ENCODE data around the gene LHX5.

Gene LHX5

DNA sequence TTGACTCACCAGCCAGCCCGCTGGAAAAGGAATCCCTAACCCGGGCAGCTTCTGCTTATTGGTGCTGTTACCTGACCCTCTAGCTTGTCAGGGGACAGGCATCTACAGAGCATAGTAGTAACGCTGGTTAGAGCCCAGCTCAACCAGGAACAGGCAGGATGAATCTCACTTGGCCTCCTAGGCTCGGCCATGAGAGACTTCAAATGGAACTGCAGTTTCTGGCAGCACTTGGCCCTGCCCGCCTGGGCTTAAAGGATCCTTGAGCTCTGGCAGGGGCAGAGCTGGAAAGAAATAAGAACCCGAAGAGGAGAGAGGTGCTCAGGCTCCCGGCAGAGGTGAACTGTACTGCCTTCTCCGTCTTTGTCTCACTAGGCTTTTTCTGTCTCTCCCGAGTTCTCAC is 2.3 kb upstream of the LHX5 start:
- no peak for DNase-seq (ENCODE audit: low read depth)
- no peak overlapping the region for H3K4me3 ChIP-seq (ENCODE audit: low read depth, low read length)
- TF ChIP-seq, protein P1, sequence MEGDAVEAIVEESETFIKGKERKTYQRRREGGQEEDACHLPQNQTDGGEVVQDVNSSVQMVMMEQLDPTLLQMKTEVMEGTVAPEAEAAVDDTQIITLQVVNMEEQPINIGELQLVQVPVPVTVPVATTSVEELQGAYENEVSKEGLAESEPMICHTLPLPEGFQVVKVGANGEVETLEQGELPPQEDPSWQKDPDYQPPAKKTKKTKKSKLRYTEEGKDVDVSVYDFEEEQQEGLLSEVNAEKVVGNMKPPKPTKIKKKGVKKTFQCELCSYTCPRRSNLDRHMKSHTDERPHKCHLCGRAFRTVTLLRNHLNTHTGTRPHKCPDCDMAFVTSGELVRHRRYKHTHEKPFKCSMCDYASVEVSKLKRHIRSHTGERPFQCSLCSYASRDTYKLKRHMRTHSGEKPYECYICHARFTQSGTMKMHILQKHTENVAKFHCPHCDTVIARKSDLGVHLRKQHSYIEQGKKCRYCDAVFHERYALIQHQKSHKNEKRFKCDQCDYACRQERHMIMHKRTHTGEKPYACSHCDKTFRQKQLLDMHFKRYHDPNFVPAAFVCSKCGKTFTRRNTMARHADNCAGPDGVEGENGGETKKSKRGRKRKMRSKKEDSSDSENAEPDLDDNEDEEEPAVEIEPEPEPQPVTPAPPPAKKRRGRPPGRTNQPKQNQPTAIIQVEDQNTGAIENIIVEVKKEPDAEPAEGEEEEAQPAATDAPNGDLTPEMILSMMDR (IDR thresholded peaks at IDR 0.05; ENCODE audit: control insufficient read depth, extremely low read depth, insufficient read depth) = no peak

DNA sequence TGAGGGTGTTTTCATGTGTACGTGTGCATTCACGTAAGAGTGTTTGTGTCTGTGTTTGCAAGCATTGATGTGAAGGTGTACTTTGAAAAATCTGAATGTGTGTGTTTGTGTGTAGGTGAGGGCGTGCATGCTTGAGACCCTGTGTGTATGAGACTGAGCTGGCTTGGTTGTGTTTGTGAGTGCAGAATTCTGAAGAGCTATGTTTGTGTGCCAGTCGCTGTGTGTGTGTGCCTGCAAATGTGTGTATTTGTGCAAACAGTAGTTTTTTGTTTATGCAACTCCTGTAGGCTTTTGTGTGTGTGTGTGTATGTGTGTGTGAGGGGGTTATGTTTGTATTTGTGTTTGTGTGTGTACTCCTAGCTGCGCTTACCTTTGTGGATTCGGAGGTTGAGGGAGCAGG is 1.7 kb upstream of the LHX5 start:
- DNase-seq (ENCODE audit: low read depth) = no peak
- TF ChIP-seq, protein P1 (IDR thresholded peaks at IDR 0.05; ENCODE audit: control insufficient read depth, extremely low read depth, insufficient read depth) = no peak
- H3K4me3 ChIP-seq (ENCODE audit: low read depth, low read length) = no peak overlapping the region

DNA sequence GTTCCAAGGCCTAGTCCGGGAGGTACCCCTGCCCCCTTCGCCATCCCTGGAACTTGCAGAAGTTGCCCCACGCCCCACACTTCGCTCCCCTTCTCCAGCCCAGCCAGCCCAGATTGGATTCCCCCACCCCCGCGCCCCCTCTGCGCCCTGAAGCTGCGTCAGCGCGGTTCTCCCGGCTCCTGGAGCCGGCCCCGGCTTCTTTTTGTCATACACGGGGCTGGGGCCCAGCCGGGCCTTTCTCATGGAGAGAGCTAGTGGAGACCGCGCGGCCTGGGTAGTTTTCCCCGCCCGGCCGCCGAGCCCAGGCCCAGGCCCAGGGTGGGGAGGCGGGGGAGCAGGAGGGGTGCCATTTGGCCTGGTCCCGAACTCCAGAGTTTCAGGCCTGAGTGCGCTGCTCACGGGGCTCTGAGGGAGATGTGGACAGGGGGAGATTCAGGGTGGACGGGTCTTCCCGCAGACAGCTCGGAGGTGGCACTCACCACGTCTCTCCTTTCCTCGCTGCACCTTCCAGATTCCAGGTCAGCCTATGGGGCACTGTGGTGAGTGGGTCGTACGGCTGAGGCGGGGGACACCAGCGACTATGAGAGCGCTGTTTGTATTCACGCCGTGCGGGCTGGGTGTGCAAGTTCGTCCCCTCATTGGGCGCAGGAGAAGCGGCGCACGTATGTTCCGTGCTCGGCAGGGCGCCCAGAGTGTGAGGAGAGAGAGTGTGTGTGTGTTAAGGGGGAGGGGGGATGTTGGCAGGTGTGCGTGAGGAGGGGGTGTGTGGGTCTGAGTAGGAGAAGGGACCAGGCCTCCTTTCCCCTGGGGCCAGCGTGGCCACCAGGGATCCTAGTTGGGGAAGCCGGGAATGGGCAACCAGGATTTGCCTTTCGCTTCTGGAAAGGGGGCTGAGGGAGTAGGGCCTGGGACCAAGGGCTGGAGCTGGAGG is 785 bp upstream of the LHX5 start:
- TF ChIP-seq, protein P1 (IDR thresholded peaks at IDR 0.05; ENCODE audit: control insufficient read depth, extremely low read depth, insufficient read depth) = no peak
- no peak overlapping the region for H3K4me3 ChIP-seq (ENCODE audit: low read depth, low read length)
- no peak for DNase-seq (ENCODE audit: low read depth)

DNA sequence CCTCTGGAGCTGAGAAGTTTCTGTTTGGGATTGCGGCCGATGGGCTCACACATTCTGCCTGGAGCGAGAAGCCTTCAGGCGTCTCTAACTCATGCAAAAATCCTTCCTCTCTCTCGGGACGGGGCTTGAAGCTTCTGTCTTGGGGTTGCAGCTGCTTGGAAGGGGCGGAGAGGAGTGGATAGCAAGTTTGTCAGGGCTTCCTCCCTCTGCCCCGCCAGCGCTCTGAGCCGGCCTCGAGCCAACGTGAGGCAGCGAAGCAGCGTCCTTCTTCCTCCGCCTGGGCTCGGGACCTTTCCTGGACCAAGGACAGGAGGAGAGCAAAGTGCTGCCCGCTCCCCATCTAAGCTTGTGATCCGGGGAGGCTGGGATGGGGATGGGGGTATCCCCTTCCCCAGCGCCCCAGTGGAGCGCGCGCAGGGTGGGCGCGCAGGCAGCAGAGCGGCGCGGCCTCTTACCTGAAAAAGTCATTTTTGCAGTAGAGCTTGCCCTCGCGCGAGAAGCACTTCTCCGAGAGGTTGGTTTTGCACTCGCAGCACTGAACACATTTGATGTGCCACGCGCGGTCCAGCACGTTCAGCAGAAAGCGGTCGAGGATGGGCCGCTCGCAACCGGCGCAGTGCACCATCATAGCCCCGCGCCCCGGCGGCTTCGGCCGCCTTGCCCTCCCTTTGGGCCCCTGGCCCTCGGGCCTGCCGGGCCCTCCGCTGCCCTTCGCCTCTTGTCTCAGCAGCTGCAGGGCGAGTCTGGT is 626 bp downstream of the LHX5 start:
- no peak overlapping the region for H3K4me3 ChIP-seq (ENCODE audit: low read depth, low read length)
- no peak for DNase-seq (ENCODE audit: low read depth)
- TF ChIP-seq, protein P1 (IDR thresholded peaks at IDR 0.05; ENCODE audit: control insufficient read depth, extremely low read depth, insufficient read depth) = no peak

DNA sequence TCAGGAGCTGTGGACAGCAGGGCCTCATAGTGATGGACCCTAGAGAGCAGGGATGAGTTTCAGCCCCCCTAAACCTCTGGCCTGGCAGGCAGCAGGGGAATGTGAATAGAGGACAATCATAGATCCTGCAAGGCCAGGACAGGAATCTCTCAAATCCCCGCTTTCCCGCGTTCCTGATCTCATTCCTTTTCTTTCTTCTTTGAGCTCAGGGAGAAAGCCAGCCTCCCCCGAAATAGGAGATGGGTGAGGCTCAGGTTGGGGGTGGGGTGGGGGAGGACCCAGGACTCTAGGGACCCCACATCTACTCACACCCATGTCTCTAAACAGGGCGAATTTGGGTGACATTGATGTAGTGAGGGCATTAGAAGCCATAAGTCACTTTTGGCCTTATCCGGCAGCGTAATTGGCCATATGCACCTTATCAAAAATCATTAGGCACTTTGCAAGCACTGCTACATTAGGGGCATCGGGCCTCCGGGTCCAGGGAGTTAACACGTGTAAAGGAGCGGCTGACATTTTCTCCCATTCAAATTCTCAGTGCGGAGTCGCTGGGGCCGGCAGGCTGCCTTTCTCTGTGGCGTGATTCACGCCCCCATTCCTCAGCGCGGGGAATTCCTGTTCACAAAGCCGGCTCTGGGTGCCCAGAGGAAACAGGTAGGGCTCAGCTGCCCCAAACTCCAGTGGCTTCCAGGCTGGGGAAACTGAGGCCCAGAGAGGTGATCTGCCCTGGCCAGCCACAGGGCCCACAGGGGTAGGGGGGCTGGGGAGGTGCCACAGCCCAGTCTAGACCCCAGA is 1.5 kb downstream of the LHX5 start:
- TF ChIP-seq, protein P1 (IDR thresholded peaks at IDR 0.05; ENCODE audit: control insufficient read depth, extremely low read depth, insufficient read depth) = no peak
- no peak overlapping the region for H3K4me3 ChIP-seq (ENCODE audit: low read depth, low read length)
- no peak for DNase-seq (ENCODE audit: low read depth)

DNA sequence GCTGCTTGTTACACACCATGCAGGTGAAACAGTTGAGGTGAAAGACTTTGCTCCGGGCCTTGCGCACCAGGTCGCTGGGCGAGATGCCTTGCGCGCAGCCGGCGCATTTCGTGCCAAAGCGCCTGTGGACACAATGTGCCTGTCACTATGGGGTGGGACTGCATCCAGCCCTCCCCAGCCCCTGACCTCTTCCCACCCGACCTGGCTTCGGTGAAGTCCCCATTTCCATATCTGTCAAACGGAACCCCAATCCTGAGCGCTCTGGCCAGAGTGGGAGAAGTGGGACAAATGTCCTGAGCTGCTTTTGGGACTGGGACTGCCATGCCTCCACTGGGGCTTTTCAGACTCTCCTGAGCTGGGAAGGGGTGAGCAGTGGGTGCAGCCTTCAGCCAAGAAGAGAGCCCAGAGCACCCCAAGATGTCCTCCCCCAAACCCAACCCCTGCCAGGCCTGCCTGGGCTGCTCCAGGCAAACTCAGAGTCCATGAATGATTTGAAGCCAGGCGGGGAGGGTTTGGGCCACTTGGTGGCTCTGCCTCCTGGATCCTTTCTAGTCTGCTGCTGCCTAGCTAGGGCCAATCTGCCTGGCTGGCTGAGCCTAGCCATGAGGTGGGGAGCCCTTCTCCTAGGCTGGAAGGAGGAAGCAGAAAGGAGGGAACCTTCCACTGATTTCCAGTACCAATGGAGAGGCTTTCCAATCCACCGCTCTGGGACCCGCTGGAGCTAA is 2.3 kb downstream of the LHX5 start:
- no peak for DNase-seq (ENCODE audit: low read depth)
- no peak overlapping the region for H3K4me3 ChIP-seq (ENCODE audit: low read depth, low read length)
- TF ChIP-seq, protein P1 (IDR thresholded peaks at IDR 0.05; ENCODE audit: control insufficient read depth, extremely low read depth, insufficient read depth) = no peak
